Vagina (tissue), 2 donors: ENCODE measurements around the gene NFIA.

Source experiments
- POLR2A ChIP-seq, 2 donors: fragments of 450-650 bp; IDR thresholded peaks; one replicate each; pipeline ENCODE4 v1.6.1; 2017; ENCODE audit warnings: antibody characterized with exemption in 2 of 2, mild to moderate bottlenecking in 2 of 2, moderate library complexity in 2 of 2
- TF ChIP-seq, protein P1 (sequence below), 3 experiments: fragments of 450-650 bp in 2 of 3; fragments of 200-600 bp in 1 of 3; sonication (generic) in 1 of 3; IDR thresholded peaks; one replicate each; pipeline ENCODE4 v1.5.1; 2017 to 2019; ENCODE audit warnings: antibody characterized with exemption in 3 of 3, mild to moderate bottlenecking in 2 of 3, moderate library complexity in 2 of 3

DNA sequence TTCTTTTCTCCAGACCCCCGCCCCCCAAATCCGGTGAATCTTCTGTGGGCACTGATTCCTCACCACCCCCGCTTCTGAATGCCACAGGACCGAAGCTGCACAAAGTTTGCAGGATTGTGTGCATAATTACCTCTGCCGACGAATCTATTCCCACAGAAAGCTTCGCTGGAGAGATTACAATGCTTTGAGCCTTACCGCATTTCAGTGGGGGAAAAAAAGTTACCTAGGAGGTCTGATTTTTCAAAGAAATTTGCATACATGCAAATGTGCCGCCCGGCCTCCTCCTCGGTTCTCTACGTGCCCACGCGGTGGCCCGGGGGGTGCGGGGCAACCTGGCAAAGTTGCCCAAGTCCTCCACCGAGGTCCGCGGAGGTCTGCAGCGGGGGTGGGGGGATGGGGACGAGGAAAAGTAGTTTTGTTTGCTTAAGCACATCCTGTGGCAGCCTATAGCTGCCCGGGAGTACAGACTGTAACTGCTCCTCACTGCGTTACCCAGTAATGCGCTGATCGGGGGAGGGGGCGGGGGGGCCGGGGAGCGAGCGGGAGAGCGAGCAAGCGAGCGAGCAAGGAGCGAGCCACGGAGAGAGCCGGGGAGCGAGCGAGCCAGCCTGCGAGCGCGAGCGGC, 563 bp upstream of the NFIA start:
- TF ChIP-seq, protein P1, sequence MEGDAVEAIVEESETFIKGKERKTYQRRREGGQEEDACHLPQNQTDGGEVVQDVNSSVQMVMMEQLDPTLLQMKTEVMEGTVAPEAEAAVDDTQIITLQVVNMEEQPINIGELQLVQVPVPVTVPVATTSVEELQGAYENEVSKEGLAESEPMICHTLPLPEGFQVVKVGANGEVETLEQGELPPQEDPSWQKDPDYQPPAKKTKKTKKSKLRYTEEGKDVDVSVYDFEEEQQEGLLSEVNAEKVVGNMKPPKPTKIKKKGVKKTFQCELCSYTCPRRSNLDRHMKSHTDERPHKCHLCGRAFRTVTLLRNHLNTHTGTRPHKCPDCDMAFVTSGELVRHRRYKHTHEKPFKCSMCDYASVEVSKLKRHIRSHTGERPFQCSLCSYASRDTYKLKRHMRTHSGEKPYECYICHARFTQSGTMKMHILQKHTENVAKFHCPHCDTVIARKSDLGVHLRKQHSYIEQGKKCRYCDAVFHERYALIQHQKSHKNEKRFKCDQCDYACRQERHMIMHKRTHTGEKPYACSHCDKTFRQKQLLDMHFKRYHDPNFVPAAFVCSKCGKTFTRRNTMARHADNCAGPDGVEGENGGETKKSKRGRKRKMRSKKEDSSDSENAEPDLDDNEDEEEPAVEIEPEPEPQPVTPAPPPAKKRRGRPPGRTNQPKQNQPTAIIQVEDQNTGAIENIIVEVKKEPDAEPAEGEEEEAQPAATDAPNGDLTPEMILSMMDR (IDR thresholded peaks at IDR 0.05) = no peak
- TF ChIP-seq POLR2A (IDR thresholded peaks at IDR 0.05) = no peak
